IPS DF 6.9 (cell line): ENCODE measurements around the gene HERPUD1.

Experiments used
- DNase-seq: peaks from one replicate; pipeline ENCODE4 v3.0.0-alpha.2; 2013; ENCODE audit warnings: low read depth, low spot score
- H3K27ac ChIP-seq: one replicate; pipeline ENCODE4 v1.5.1; 2013; ENCODE audit warnings: low read length, control low read depth
- H3K27me3 ChIP-seq: 2 replicates; pipeline ENCODE4 v1.6.1; 2013; ENCODE audit warnings: mild to moderate bottlenecking, low read length; ENCODE audit not compliant: control insufficient read depth, insufficient read depth
- H3K36me3 ChIP-seq: 2 replicates; pipeline ENCODE4 v1.6.1; 2013; ENCODE audit warnings: low read length; ENCODE audit not compliant: control insufficient read depth, insufficient read depth
- H3K4me1 ChIP-seq: 2 replicates; pipeline ENCODE4 v1.6.1; 2013; ENCODE audit warnings: low read length; ENCODE audit not compliant: control insufficient read depth, insufficient read depth
- H3K4me3 ChIP-seq: 2 replicates; pipeline ENCODE4 v1.5.1; 2013; ENCODE audit warnings: mild to moderate bottlenecking, low read length
- H3K9me3 ChIP-seq: 2 replicates; pipeline ENCODE4 v1.6.1; 2013; ENCODE audit warnings: low read length, inconsistent platforms; ENCODE audit not compliant: control insufficient read depth, insufficient read depth
- WGBS: extraction: QIAGEN DNeasy Blood & Tissue Kit; methylation state at CpG from one replicate; pipeline ENCODE4 v1.1.7; 2013; ENCODE audit warnings: mixed read lengths, missing lambda C conversion rate; ENCODE audit not compliant: insufficient read length, insufficient coverage; 5-methylcytosine and 5-hydroxymethylcytosine counted together

HERPUD1 gene

GRCh38 chr16:56892705-56893104 lies 39.2 kb upstream of the HERPUD1 start:
- Histone ChIP-seq H3K36me3 (no peaks in the 10 kb centered on the region), H3K9me3 (no peaks in the 10 kb centered on the region), H3K4me1 (no peaks in the 10 kb centered on the region), H3K27ac (no peak overlapping the region), H3K4me3 (no peak overlapping the region), H3K27me3 (no peaks in the 10 kb centered on the region)
- WGBS: no CpG with 5 or more reads among the region's 14 CpGs
- DNase-seq: no peak

- DNase-seq: no peak
- H3K36me3 ChIP-seq: no peaks in the 10 kb centered on the region
- H3K27ac ChIP-seq: no peak overlapping the region
- WGBS: no CpG with 5 or more reads among the region's 12 CpGs
- H3K4me1 ChIP-seq: no peaks in the 10 kb centered on the region
- H3K9me3 ChIP-seq: no peaks in the 10 kb centered on the region
- no peaks in the 10 kb centered on the region for H3K27me3 ChIP-seq
- no peak overlapping the region for H3K4me3 ChIP-seq
Measured at GRCh38 chr16:56894331-56894917, 37.5 kb upstream of the HERPUD1 start.

GRCh38 chr16:56895813-56896212 lies 36.1 kb upstream of the HERPUD1 start:
- WGBS: no CpG with 5 or more reads among the region's 4 CpGs
- Histone ChIP-seq H3K27ac (no peak overlapping the region), H3K4me3 (no peak overlapping the region), H3K27me3 (no peaks in the 10 kb centered on the region), H3K9me3 (no peaks in the 10 kb centered on the region), H3K36me3 (no peaks in the 10 kb centered on the region), H3K4me1 (no peaks in the 10 kb centered on the region)
- DNase-seq: no peak

- Histone ChIP-seq H3K36me3 (no peaks in the 10 kb centered on the region), H3K27me3 (no peaks in the 10 kb centered on the region), H3K4me3 (no peak overlapping the region), H3K9me3 (no peaks in the 10 kb centered on the region), H3K4me1 (no peaks in the 10 kb centered on the region), H3K27ac (no peak overlapping the region)
- no peak for DNase-seq
- WGBS: no CpG with 5 or more reads among the region's 3 CpGs
Measured at GRCh38 chr16:56896244-56896643, 35.7 kb upstream of the HERPUD1 start.

GRCh38 chr16:56897026-56897799 lies 34.7 kb upstream of the HERPUD1 start:
- no peaks in the 10 kb centered on the region for H3K36me3 ChIP-seq
- no peaks in the 10 kb centered on the region for H3K9me3 ChIP-seq
- H3K27me3 ChIP-seq: no peaks in the 10 kb centered on the region
- H3K27ac ChIP-seq: no peak overlapping the region
- no peaks in the 10 kb centered on the region for H3K4me1 ChIP-seq
- DNase-seq: no peak
- no CpG with 5 or more reads among the region's 8 CpGs for WGBS
- H3K4me3 ChIP-seq: no peak overlapping the region

- no CpG with 5 or more reads among the region's 8 CpGs for WGBS
- Histone ChIP-seq H3K27me3 (no peaks in the 10 kb centered on the region), H3K4me3 (no peak overlapping the region), H3K27ac (no peak overlapping the region), H3K9me3 (no peaks in the 10 kb centered on the region), H3K4me1 (no peaks in the 10 kb centered on the region), H3K36me3 (no peaks in the 10 kb centered on the region)
- DNase-seq: no peak
Measured at GRCh38 chr16:56898847-56899246, 33.1 kb upstream of the HERPUD1 start.

GRCh38 chr16:56903866-56904265 lies 28.1 kb upstream of the HERPUD1 start:
- Histone ChIP-seq H3K27me3 (no peaks in the 10 kb centered on the region), H3K27ac (no peak overlapping the region), H3K4me3 (no peak overlapping the region), H3K9me3 (no peaks in the 10 kb centered on the region), H3K4me1 (no peaks in the 10 kb centered on the region), H3K36me3 (no peaks in the 10 kb centered on the region)
- no CpG with 5 or more reads among the region's 2 CpGs for WGBS
- no peak for DNase-seq

- peaks cover 4% of the 10 kb centered on the region; the same call in 1 of the 2 replicates for H3K4me1 ChIP-seq
- H3K36me3 ChIP-seq: no peaks in the 10 kb centered on the region
- DNase-seq: no peak
- H3K9me3 ChIP-seq: no peaks in the 10 kb centered on the region
- WGBS: no CpG with 5 or more reads among the region's 3 CpGs
- no peak overlapping the region for H3K27ac ChIP-seq
- H3K4me3 ChIP-seq: no peak overlapping the region
- no peaks in the 10 kb centered on the region for H3K27me3 ChIP-seq
Measured at GRCh38 chr16:56907401-56907800, 24.5 kb upstream of the HERPUD1 start.

- Histone ChIP-seq H3K9me3 (no peaks in the 10 kb centered on the region), H3K27ac (no peak overlapping the region), H3K4me1 (peaks cover 4% of the 10 kb centered on the region; the same call in 1 of the 2 replicates), H3K4me3 (no peak overlapping the region), H3K36me3 (no peaks in the 10 kb centered on the region), H3K27me3 (no peaks in the 10 kb centered on the region)
- no peak for DNase-seq
- no CpG with 5 or more reads among the region's 7 CpGs for WGBS
Measured at GRCh38 chr16:56909527-56909979, 22.4 kb upstream of the HERPUD1 start.

GRCh38 chr16:56910112-56910511 lies 21.8 kb upstream of the HERPUD1 start:
- no peaks in the 10 kb centered on the region for H3K9me3 ChIP-seq
- WGBS: no CpG with 5 or more reads among the region's 5 CpGs
- no peaks in the 10 kb centered on the region for H3K36me3 ChIP-seq
- DNase-seq: no peak
- no peak overlapping the region for H3K27ac ChIP-seq
- H3K4me3 ChIP-seq: no peak overlapping the region
- peaks cover 4% of the 10 kb centered on the region; the same call in 1 of the 2 replicates for H3K4me1 ChIP-seq
- no peaks in the 10 kb centered on the region for H3K27me3 ChIP-seq
